Adrenal gland (tissue), 12 donors: ENCODE results near the gene UNC13D. TPM values are rescaled to one million over a fixed set of nuclear protein-coding genes. Genes with fewer than 3 reads are reported as not detected.

Experiments
- DNase-seq, 7 donors: peaks; one replicate each; pipeline ENCODE4 v3.0.0-alpha.2; 2019 to 2020
- H3K27ac ChIP-seq, 5 donors: fragments of 200-600 bp; sonication (generic) in 4 of 5; 1 replicate in 3 of 5; 2 replicates in 2 of 5; pipeline versions ENCODE4 v1.5.1 to v1.8.0; 2016 to 2020; ENCODE audit warnings: mild to moderate bottlenecking in 1 of 5
- H3K27me3 ChIP-seq: fragments of 200-600 bp; 2 replicates; pipeline ENCODE4 v1.8.0; 2021
- H3K36me3 ChIP-seq, 2 donors: fragments of 200-600 bp; replicated peaks in 1 of 2; 1 replicate in 1 of 2; 2 replicates in 1 of 2; pipeline versions ENCODE4 v1.5.1 to v1.8.0; 2018 to 2022
- H3K4me1 ChIP-seq, 2 donors: fragments of 200-600 bp; replicated peaks in 1 of 2; 1 replicate in 1 of 2; 2 replicates in 1 of 2; pipeline versions ENCODE4 v1.5.1 to v1.8.0; 2018 to 2021
- H3K4me3 ChIP-seq, 4 donors: fragments of 200-600 bp; sonication (generic) in 3 of 4; one replicate each; pipeline ENCODE4 v1.5.1; 2016 to 2018
- H3K9me3 ChIP-seq, 3 donors: fragments of 200-600 bp; sonication (generic) in 1 of 3; replicated peaks in 1 of 3; 1 replicate in 2 of 3; 2 replicates in 1 of 3; pipeline versions ENCODE4 v1.5.1 to v1.8.0; 2016 to 2021
- POLR2A ChIP-seq, 2 donors: fragments of 450-650 bp; IDR thresholded peaks; one replicate each; pipeline ENCODE4 v1.6.1; 2017; ENCODE audit warnings: antibody characterized with exemption in 2 of 2, mild to moderate bottlenecking in 2 of 2, moderate library complexity in 1 of 2
- WGBS, 4 donors: extraction: QIAGEN DNeasy Blood & Tissue Kit in 2 of 4; methylation state at CpG; one replicate each; pipeline versions ENCODE4 v1.1.5 to v1.1.7; 2013 to 2017; 5-methylcytosine and 5-hydroxymethylcytosine counted together
- intact Hi-C, 2 donors: fragments of 100-400 bp; cut with DNase I; formaldehyde crosslinking; loops; one replicate each; pipeline versions ENCODE4 v1.14.1 to v1.15.0; 2022 to 2023
- polyA plus RNA-seq, 3 donors: library from polyadenylated mRNA; stranded (reverse); fragments of 200-250 nt in 2 of 3; fragments of 350-450 nt in 1 of 3; fragmentation: Illumina TruSeq in 1 of 3; extraction: RNeasy Lipid Tissue Mini Kit (QIAGEN cat#74804) in 1 of 3; gene quantifications; one replicate each; pipeline ENCODE4 v1.2.3, GENCODE V29; 2013 to 2014
- total RNA-seq, 9 donors: library from RNA; depleted of rRNA in 4 of 9; stranded (reverse); fragments of >200 nt in 4 of 9; fragments of 120-200 nt in 1 of 9; fragmentation: NEBNext Ultra II Directional in 1 of 9; extraction: Animal tissue kit (Norgen Biotek cat#: 25700) in 1 of 9; gene quantifications; one replicate each; pipeline versions ENCODE4 v1.1.0 to v1.2.4, GENCODE V29; 2013 to 2023
- TF ChIP-seq, protein P1 (sequence below), 6 experiments: fragments of 450-650 bp in 4 of 6; fragments of 200-600 bp in 2 of 6; sonication (generic) in 1 of 6; IDR thresholded peaks; 1 replicate in 5 of 6; 2 replicates in 1 of 6; pipeline versions ENCODE4 v1.5.1 to v1.8.0; 2016 to 2021; ENCODE audit warnings: antibody characterized with exemption in 6 of 6, mild to moderate bottlenecking in 2 of 6, moderate library complexity in 1 of 6
- donor health status: healthy with polysubstance abuse.
- donor health status: Bipolar disorder and iron deficiency.
- donor health status: DM: yes; HTN: yes; CAD: no.
- donor health status: DM: no; HTN: no; CAD: no.
- donor health status: DM: no; HTN: no; CAD: no.
- donor health status: DM: yes; HTN: yes; CAD: no.

Gene UNC13D
- total and polyA plus RNA-seq, 12 donors, result 3.0 to 47.5 (median 13.8) TPM

DNA sequence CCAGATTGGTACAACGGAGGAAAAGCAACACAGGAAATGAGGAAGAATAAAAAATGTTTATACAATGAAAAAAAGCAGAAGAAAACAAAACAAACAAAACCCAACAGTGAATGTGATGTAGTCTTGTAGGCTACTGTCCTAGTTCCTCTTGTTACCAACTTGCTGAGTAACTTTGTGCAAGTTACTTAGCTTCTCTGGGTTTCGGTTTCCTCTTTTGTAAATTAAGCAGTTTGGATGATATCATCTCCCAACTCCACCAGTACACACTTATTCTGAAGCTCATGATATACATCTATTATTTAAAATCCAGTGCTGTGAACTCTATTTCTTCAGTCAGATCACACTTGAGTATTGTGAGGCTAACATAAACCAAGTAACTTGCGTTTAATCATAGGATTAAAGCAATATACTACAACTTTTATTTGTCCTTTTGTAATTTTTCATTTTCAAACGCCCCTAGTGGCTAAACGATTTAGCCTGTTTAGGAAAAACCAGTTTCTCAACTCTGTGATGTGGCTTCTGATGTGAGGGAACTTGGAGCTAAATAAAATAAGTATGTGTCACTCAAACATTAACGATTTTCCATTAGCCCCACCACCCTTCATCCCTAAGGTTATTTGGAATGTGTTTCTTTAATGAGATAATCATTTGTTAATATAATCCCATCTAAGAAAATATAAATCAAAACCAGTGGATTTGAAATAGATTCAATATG is 61.0 kb downstream of the UNC13D start:
- H3K27ac ChIP-seq, result peak overlapping the region; percentile 88 to 100 (median 98)
- TF ChIP-seq, protein P1, sequence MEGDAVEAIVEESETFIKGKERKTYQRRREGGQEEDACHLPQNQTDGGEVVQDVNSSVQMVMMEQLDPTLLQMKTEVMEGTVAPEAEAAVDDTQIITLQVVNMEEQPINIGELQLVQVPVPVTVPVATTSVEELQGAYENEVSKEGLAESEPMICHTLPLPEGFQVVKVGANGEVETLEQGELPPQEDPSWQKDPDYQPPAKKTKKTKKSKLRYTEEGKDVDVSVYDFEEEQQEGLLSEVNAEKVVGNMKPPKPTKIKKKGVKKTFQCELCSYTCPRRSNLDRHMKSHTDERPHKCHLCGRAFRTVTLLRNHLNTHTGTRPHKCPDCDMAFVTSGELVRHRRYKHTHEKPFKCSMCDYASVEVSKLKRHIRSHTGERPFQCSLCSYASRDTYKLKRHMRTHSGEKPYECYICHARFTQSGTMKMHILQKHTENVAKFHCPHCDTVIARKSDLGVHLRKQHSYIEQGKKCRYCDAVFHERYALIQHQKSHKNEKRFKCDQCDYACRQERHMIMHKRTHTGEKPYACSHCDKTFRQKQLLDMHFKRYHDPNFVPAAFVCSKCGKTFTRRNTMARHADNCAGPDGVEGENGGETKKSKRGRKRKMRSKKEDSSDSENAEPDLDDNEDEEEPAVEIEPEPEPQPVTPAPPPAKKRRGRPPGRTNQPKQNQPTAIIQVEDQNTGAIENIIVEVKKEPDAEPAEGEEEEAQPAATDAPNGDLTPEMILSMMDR (IDR thresholded peaks at IDR 0.05), result peak; percentile 56 to 87 (median 78)
- no peak for TF ChIP-seq POLR2A (IDR thresholded peaks at IDR 0.05)
- H3K27me3 ChIP-seq, result no peaks in the 10 kb centered on the region
- peaks cover 5 to 35% of the 10 kb centered on the region in 2 donors for H3K4me1 ChIP-seq
- WGBS, 4 donors, result 11 to 16% (median 14%) methylated on average over 6 of the region's 6 CpGs
- no peak for DNase-seq
- H3K9me3 ChIP-seq, result no peaks in the 10 kb centered on the region
- H3K4me3 ChIP-seq, result peak overlapping the region in 1 of 4 donors; percentile 14
- H3K36me3 ChIP-seq, result peaks cover 0 to 8% of the 10 kb centered on the region in 2 donors
- intact Hi-C loops, result no loop called here

DNA sequence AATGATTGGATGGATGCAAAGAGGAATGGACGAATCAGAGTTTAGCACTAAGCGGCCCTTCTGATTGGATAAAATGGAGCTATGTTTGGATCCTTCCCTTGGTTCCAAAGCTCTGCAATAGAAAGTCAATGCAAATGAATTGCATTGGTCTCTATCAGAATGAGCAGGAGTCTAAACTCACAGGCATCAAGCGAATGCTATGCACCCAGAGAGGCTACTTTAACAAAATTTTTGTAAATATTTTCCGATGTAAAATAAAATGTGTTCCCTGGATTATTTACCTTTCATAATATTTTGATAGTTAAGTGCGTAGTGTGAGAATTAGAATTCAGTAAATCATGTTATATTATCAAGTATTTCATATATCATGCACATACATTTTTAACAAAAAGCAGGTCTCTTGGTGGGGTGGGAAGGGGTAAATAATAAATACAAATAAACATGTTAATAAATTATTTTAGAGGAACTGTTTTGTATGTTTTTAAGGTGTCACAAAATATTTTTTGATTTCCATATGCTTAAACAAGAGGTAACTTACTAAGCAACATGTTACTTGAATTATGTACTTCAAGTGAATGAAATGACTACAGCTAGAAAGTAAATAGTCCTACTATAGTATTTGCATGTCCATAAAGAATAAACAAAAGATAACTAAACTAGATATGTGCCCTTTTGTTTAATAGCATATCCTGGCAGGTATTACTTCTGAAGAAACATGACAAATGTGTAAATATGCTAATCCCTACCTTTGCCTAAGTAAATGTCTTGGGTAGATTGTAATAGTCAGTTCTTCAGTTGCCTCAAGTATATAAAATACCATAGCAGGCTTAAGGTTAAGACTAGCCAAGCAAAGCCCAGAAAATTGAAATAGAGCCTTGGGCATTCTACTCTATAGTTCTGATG is 64.0 kb downstream of the UNC13D start:
- Histone ChIP-seq H3K27ac (peak overlapping the region in 2 of 5 donors; percentile 16 to 99), H3K4me1 (peaks cover 20 to 34% of the 10 kb centered on the region in 2 donors), H3K4me3 (no peak overlapping the region), H3K36me3 (peaks cover 0 to 29% of the 10 kb centered on the region in 2 donors), H3K27me3 (no peaks in the 10 kb centered on the region), H3K9me3 (no peaks in the 10 kb centered on the region)
- WGBS, 4 donors, result 20 to 22% (median 21%) methylated on average over 5 of the region's 5 CpGs
- TF ChIP-seq, protein P1 (IDR thresholded peaks at IDR 0.05), result no peak
- TF ChIP-seq POLR2A (IDR thresholded peaks at IDR 0.05), result no peak
- DNase-seq, result no peak
- intact Hi-C loops, result loop anchor here in 1 of 2 donors (10.0 kb wide), 1 partner anchor 115 kb away; the partner anchor contains the start of gene TRIM65

DNA sequence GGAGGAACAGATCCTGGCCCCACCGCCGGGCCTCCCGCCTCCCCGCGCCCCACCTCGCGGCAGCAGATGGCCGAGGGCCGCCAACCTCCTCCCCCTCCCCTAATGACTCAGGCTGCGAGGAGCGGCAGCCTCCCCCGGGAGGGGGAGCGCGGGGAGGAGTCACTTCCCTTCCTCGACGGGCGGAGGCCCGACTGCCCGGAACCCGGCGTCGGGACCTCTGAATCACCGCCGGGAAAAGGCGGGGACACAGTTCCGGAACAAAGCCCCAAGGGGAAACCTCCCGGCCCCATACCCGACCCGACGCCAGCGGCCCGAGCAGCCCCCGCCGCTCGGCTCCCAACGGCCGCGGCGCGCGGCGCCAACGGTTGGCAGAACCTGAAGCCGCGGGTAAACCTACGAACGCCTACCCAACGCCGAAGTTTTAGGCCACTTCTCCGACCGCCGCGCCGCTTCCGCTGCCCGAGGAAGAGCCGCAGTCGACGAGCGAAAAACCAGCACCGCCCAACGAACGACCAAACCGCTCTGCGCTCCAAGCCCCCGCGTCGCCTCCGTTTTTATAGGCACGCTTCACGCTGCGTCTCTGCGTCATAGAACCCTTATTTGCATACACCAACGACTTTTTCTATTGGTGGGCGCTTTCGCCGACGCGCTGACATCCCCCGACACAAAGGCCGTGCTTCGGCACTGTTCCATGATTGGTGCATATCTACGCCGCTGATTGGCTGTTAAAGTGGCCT is 64.8 kb downstream of the UNC13D start:
- peak overlapping the region; percentile 94 to 99 (median 98) for H3K27ac ChIP-seq
- peaks cover 0 to 29% of the 10 kb centered on the region in 2 donors for H3K36me3 ChIP-seq
- peak overlapping the region; percentile 78 to 93 (median 82) for H3K4me3 ChIP-seq
- H3K9me3 ChIP-seq, result no peaks in the 10 kb centered on the region
- DNase-seq, result peak; percentile 96 to 99 (median 99)
- WGBS, 4 donors, result 0 to 1% (median 1%) methylated on average over 10 to 84 of the region's 84 CpGs
- peaks cover 20 to 33% of the 10 kb centered on the region in 2 donors for H3K4me1 ChIP-seq
- no peaks in the 10 kb centered on the region for H3K27me3 ChIP-seq
- TF ChIP-seq, protein P1 (IDR thresholded peaks at IDR 0.05), result peak in 1 of 6 experiments; percentile 25
- TF ChIP-seq POLR2A (IDR thresholded peaks at IDR 0.05), result peak; percentile 100
- intact Hi-C loops, result loop anchor here in 1 of 2 donors (10.0 kb wide), 1 partner anchor 115 kb away; the partner anchor contains the start of gene TRIM65
